ENCODE results near the gene USP37. TPM values are rescaled to one million over a fixed set of nuclear protein-coding genes. Genes with fewer than 3 reads are reported as not detected.

The USP37 gene
- polyA plus RNA-seq, 1 of the 3 experiments (the other 2 are of a cell fraction) = 0.95 TPM

DNA sequence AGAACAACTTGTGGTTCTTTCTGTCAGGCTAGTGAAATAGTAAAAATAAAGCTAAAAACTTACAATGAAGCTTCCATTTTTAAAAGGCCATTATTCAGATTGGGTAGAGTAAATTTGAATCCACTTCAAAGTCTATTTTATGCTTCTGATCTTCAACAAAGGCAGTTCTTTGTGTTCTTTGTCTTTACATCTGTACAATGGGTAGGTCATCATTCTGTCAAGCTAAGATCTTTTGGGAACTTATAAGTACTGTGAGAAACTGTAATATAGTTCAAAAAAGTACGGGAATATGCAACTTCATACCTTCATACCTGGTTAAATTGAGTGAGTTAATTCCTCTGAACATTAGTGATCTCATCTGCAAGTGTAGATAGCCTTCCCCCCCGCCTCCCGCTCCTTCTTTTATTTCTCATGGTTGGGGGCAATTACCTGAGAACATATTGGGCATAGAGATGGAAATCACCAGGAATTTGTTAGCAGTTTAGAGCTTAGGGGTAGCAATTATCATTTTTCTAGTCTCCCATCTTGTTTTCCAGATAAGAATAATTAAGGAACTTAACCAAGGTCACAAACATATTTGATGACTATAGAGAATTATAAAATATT is 10.2 kb upstream of the USP37 start (continued):
- TF ChIP-seq NRF1 (IDR thresholded peaks at IDR 0.05; ENCODE audit: low read depth, low read length) = no peak
- TF ChIP-seq RXRA (IDR thresholded peaks at IDR 0.05; ENCODE audit: borderline replicate concordance, low read depth) = no peak
- no peak for TF ChIP-seq RAD21 (IDR thresholded peaks at IDR 0.05; ENCODE audit: low read length)

DNA sequence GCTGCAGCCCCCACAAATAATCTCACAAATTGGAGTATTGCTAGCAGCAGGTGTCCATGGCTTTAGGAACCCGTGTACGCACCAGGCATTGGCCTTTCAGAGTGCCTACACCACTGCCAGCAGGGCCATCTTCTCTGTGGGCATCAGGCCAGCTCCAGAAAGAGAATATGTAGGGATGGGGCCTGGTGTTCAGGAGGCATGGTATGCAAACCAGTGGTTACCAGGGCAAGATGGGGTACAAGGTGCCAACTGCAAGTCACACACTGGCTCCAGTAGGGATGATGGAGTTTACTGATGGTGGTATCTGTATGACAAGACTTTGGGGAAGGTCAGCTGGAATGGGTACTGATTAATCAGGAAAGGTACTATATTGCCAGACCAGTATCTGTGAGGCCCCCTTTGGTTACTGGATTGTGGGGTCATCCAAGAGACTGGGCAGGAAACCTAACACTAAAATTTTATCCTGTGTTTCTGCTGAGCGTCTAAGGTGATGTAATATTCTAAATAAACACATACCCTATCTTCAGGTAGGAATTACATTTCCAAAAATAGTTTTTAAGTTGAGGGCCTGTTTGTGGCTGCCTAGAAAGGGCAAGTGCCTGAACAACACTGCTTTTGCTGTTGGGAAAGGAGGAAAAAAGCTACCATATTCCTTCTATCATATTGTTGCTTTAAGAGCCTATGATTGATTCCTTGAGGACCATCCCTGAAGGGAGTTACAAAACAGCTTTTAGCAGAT is 9.5 kb upstream of the USP37 start:
- H3K27ac ChIP-seq (ENCODE audit: low read depth in 2 of 2, low read length in 1 of 2) = no peak overlapping the region; a peak in 1 of 4 replicates
- H3K27me3 ChIP-seq (ENCODE audit: insufficient read depth) = no peaks in the 10 kb centered on the region
- H3K36me3 ChIP-seq (replicated peaks in 1 of 2; ENCODE audit: control insufficient read depth in 1 of 2, insufficient read depth in 2 of 2, low read length in 1 of 2) = peaks cover 31 to 57% of the 10 kb centered on the region in 2 experiments
- H3K4me2 ChIP-seq = no peak overlapping the region
- TF ChIP-seq EZH2phosphoT487 (IDR thresholded peaks at IDR 0.05; ENCODE audit: borderline replicate concordance, low read depth) (no peak), FOXM1 (IDR thresholded peaks at IDR 0.05; ENCODE audit: low read depth) (no peak), MXI1 (IDR thresholded peaks at IDR 0.05; ENCODE audit: low read depth, low read length) (no peak), YY1 (IDR thresholded peaks at IDR 0.05; ENCODE audit: low read depth) (no peak), TAF1 (IDR thresholded peaks at IDR 0.05; ENCODE audit: borderline replicate concordance, low read depth, low read length) (no peak), RCOR1 (IDR thresholded peaks at IDR 0.05; ENCODE audit: low read length) (no peak), MEF2A (IDR thresholded peaks at IDR 0.05; ENCODE audit: borderline replicate concordance, low read depth) (no peak), CHD2 (IDR thresholded peaks at IDR 0.05; ENCODE audit: low read length, partially characterized antibody) (no peak)
- TF ChIP-seq, protein P1, sequence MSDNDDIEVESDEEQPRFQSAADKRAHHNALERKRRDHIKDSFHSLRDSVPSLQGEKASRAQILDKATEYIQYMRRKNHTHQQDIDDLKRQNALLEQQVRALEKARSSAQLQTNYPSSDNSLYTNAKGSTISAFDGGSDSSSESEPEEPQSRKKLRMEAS (IDR thresholded peaks at IDR 0.05; ENCODE audit: low read depth) = no peak
- TF ChIP-seq, protein P2, sequence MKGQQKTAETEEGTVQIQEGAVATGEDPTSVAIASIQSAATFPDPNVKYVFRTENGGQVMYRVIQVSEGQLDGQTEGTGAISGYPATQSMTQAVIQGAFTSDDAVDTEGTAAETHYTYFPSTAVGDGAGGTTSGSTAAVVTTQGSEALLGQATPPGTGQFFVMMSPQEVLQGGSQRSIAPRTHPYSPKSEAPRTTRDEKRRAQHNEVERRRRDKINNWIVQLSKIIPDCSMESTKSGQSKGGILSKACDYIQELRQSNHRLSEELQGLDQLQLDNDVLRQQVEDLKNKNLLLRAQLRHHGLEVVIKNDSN (IDR thresholded peaks at IDR 0.05; ENCODE audit: borderline replicate concordance, low read depth) = no peak
- TF ChIP-seq, protein P3, sequence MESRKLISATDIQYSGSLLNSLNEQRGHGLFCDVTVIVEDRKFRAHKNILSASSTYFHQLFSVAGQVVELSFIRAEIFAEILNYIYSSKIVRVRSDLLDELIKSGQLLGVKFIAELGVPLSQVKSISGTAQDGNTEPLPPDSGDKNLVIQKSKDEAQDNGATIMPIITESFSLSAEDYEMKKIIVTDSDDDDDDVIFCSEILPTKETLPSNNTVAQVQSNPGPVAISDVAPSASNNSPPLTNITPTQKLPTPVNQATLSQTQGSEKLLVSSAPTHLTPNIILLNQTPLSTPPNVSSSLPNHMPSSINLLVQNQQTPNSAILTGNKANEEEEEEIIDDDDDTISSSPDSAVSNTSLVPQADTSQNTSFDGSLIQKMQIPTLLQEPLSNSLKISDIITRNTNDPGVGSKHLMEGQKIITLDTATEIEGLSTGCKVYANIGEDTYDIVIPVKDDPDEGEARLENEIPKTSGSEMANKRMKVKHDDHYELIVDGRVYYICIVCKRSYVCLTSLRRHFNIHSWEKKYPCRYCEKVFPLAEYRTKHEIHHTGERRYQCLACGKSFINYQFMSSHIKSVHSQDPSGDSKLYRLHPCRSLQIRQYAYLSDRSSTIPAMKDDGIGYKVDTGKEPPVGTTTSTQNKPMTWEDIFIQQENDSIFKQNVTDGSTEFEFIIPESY (IDR thresholded peaks at IDR 0.05; ENCODE audit: borderline replicate concordance, low read depth) = no peak
- CTCF ChIA-PET = interaction anchor here (0.8 to 1.7 kb wide), 5 partner anchors 10 to 41 kb away, joined by 3 to 5 read pairs (median 4); no protein-coding TSS in a partner anchor
- WGBS (ENCODE audit: low lambda C conversion rate) = 94% methylated on average over 1 of the region's 3 CpGs
- H3K9me3 ChIP-seq = no peaks in the 10 kb centered on the region
- POLR2A ChIA-PET = interaction anchor here (1.0 kb wide), 1 partner anchor 30 kb away, joined by 7 read pairs; the partner anchor contains the start of gene PLCD4
- no peak overlapping the region for H2AFZ ChIP-seq (ENCODE audit: low read depth)
- peaks cover 37% of the 10 kb centered on the region; the same call in 1 of the 2 replicates for H4K20me1 ChIP-seq (ENCODE audit: insufficient read depth)
- H3K4me3 ChIP-seq (ENCODE audit: low read depth in 2 of 2, low read length in 1 of 2) = no peak overlapping the region
- peaks cover 5 to 6% of the 10 kb centered on the region in 2 experiments; a peak in 2 of 4 replicates for H3K4me1 ChIP-seq (ENCODE audit: control insufficient read depth in 1 of 2, insufficient read depth in 2 of 2, low read depth in 1 of 2, low read length in 1 of 2)
- no peak overlapping the region for H3K9ac ChIP-seq
- no peaks in the 10 kb centered on the region for H3K9me2 ChIP-seq
- H3F3A ChIP-seq (replicated peaks; ENCODE audit: insufficient read depth) = peaks cover 20% of the 10 kb centered on the region
- DNase-seq = no peak
- H3K79me2 ChIP-seq (ENCODE audit: insufficient read depth) = peaks cover 98% of the 10 kb centered on the region
